IMR-90 (cell line): ENCODE data around the gene ZNF264. TPM values are rescaled to one million over a fixed set of nuclear protein-coding genes. Genes with fewer than 3 reads are reported as not detected.
"Not testable (repeated sequence)": the region's sequence is repeated elsewhere in the genome, so short reads cannot be mapped to it uniquely, and the experiment has no call there.

Source experiments
- ATAC-seq: fragments of 200-7000 bp; cut with Tn5 transposase; 2 replicates; pipeline ENCODE4 v1.9.1; 2020; ENCODE audit warnings: low read depth, mild to moderate bottlenecking, moderate library complexity
- BruUV-seq: library from RNA; stranded (reverse); fragments of 400-500 nt; replicated peaks from 2 replicates; lab custom pipeline; 2021; lab: Mats Ljungman, UMichigan
- CTCF ChIA-PET: fragments of 300-600 bp; formaldehyde crosslinking; extraction: SDS; loops from one replicate; lab custom pipeline; 2021; ENCODE audit warnings: antibody characterized with exemption; lab: Yijun Ruan, JAX
- POLR2A ChIA-PET: fragments of 300-600 bp; sonication (Branson Sonifier 250); formaldehyde crosslinking; loops from one replicate; lab custom pipeline; 2022; ENCODE audit warnings: antibody characterized with exemption; ENCODE audit not compliant: unreplicated experiment; lab: Charles Lee
- DNase-seq: peaks from one replicate; pipeline ENCODE4 v3.0.0; 2013
- H2AFZ ChIP-seq: replicated peaks from 2 replicates; pipeline ENCODE3; 2013; ENCODE audit warnings: low read length, mild to moderate bottlenecking; ENCODE audit not compliant: poor library complexity
- H2AK5ac ChIP-seq: 2 replicates; pipeline ENCODE4 v1.6.1; 2013; ENCODE audit warnings: low read depth, low read length, inconsistent platforms
- H2AK9ac ChIP-seq: replicated peaks from 2 replicates; pipeline ENCODE3; 2013; ENCODE audit warnings: mild to moderate bottlenecking, low read depth, low read length, moderate library complexity; ENCODE audit not compliant: poor library complexity
- H2BK120ac ChIP-seq: 2 replicates; pipeline ENCODE4 v1.6.1; 2013; ENCODE audit warnings: low read depth, low read length, inconsistent platforms
- H2BK15ac ChIP-seq: 3 replicates; pipeline ENCODE4 v1.6.1; 2013; ENCODE audit warnings: low read depth, low read length, inconsistent platforms
- H2BK20ac ChIP-seq: 2 replicates; pipeline ENCODE4 v1.6.1; 2013; ENCODE audit warnings: low read depth, mild to moderate bottlenecking, inconsistent platforms, low read length, moderate library complexity
- H2BK5ac ChIP-seq: 2 replicates; pipeline ENCODE4 v1.6.1; 2013; ENCODE audit warnings: mild to moderate bottlenecking, low read depth, low read length, inconsistent platforms; ENCODE audit not compliant: poor library complexity, severe bottlenecking
- H3K14ac ChIP-seq: replicated peaks from 2 replicates; pipeline ENCODE4 v1.6.1; 2013; ENCODE audit warnings: low read depth, low read length, inconsistent platforms
- H3K18ac ChIP-seq: 2 replicates; pipeline ENCODE4 v1.6.1; 2013; ENCODE audit warnings: low read depth, low read length, control low read depth
- H3K23ac ChIP-seq: 2 replicates; pipeline ENCODE4 v1.6.1; 2013; ENCODE audit warnings: low read depth, low read length, inconsistent platforms
- H3K27ac ChIP-seq: 2 replicates; pipeline ENCODE4 v1.5.1; 2013; ENCODE audit warnings: mild to moderate bottlenecking, control low read depth, low read length; ENCODE audit not compliant: insufficient read depth
- H3K27me3 ChIP-seq: 2 replicates; pipeline ENCODE4 v1.6.1; 2013; ENCODE audit warnings: low read length; ENCODE audit not compliant: control insufficient read depth, insufficient read depth
- H3K36me3 ChIP-seq: 2 replicates; pipeline ENCODE4 v1.6.1; 2013; ENCODE audit warnings: low read length, mixed read lengths; ENCODE audit not compliant: control insufficient read depth, insufficient read depth
- H3K4ac ChIP-seq: 2 replicates; pipeline ENCODE4 v1.6.1; 2013; ENCODE audit warnings: low read depth, low read length, inconsistent platforms
- H3K4me1 ChIP-seq: 2 replicates; pipeline ENCODE4 v1.6.1; 2013; ENCODE audit warnings: low read length, mixed read lengths; ENCODE audit not compliant: control insufficient read depth, insufficient read depth
- H3K4me2 ChIP-seq: 2 replicates; pipeline ENCODE4 v1.6.1; 2013; ENCODE audit warnings: low read depth, mild to moderate bottlenecking, control low read depth, low read length, moderate library complexity
- H3K4me3 ChIP-seq: 2 replicates; pipeline ENCODE4 v1.5.1; 2013; ENCODE audit warnings: low read depth, mild to moderate bottlenecking, control low read depth, low read length, moderate library complexity; ENCODE audit not compliant: insufficient read depth
- H3K56ac ChIP-seq: 2 replicates; pipeline ENCODE4 v1.6.1; 2013; ENCODE audit warnings: low read length, inconsistent platforms; ENCODE audit not compliant: insufficient read depth; ENCODE audit errors: extremely low read depth
- H3K79me1 ChIP-seq, 2 experiments: 2 replicates each; pipeline ENCODE4 v1.6.1; 2013; ENCODE audit warnings: low read length in 2 of 2, inconsistent platforms in 1 of 2, low read depth in 1 of 2
- H3K9ac ChIP-seq: 2 replicates; pipeline ENCODE4 v1.6.1; 2013; ENCODE audit warnings: low read depth, low read length, control low read depth
- H3K9me1 ChIP-seq: 2 replicates; pipeline ENCODE4 v1.6.1; 2013; ENCODE audit warnings: low read length, inconsistent platforms; ENCODE audit not compliant: insufficient read depth
- H3K9me3 ChIP-seq: 2 replicates; pipeline ENCODE4 v1.6.1; 2013; ENCODE audit warnings: low read length; ENCODE audit not compliant: control insufficient read depth, insufficient read depth
- H4K20me1 ChIP-seq: 2 replicates; pipeline ENCODE4 v1.6.1; 2013; ENCODE audit warnings: low read length, inconsistent platforms; ENCODE audit not compliant: insufficient read depth
- H4K5ac ChIP-seq: 2 replicates; pipeline ENCODE4 v1.6.1; 2013; ENCODE audit warnings: mild to moderate bottlenecking, low read depth, low read length, control low read depth
- H4K8ac ChIP-seq, 2 experiments: 2 replicates each; pipeline ENCODE4 v1.6.1; 2013; ENCODE audit warnings: low read depth in 2 of 2, low read length in 2 of 2, control low read depth in 1 of 2, inconsistent platforms in 1 of 2
- H4K91ac ChIP-seq: 2 replicates; pipeline ENCODE4 v1.6.1; 2013; ENCODE audit warnings: low read depth, low read length, inconsistent platforms; ENCODE audit not compliant: insufficient read depth
- WGBS, 2 experiments: methylation state at CpG; one replicate each; pipeline versions ENCODE4 v1.1.5 to v1.1.7; 2013; ENCODE audit warnings: missing lambda C conversion rate in 2 of 2; ENCODE audit not compliant: insufficient read length in 1 of 2; ENCODE audit errors: extremely low coverage in 2 of 2; 5-methylcytosine and 5-hydroxymethylcytosine counted together
- dilution Hi-C: fragments of 300-500 bp; cut with HindIII; formaldehyde crosslinking; loops from one replicate; pipeline ENCODE4 v1.14.3; 2018; ENCODE audit warnings: low sequenced_read_pairs; ENCODE audit not compliant: unreplicated experiment
- in situ Hi-C: fragments of 300-500 bp; cut with MboI; formaldehyde crosslinking; loops from 3 replicates; pipeline ENCODE4 v1.14.3; 2019; ENCODE audit warnings: low sequenced_read_pairs, inconsistent platforms, mixed read lengths
- intact Hi-C: fragments of 100-400 bp; cut with micrococcal nuclease; formaldehyde crosslinking; loops from 2 replicates; pipeline ENCODE4 v1.10.0; 2022
- polyA plus RNA-seq, 3 experiments: library from polyadenylated mRNA; depleted of rRNA; stranded (reverse); fragments of >200 nt; gene quantifications; 2 replicates each; pipeline ENCODE4 v1.2.3, GENCODE V29; 2012; ENCODE audit warnings: low replicate concordance in 1 of 3
- total RNA-seq: library from RNA; depleted of rRNA; stranded (reverse); fragments of >200 nt; gene quantifications from 2 replicates; pipeline ENCODE4 v1.2.3, GENCODE V29; 2012

Gene ZNF264
- total and polyA plus RNA-seq, 2 of the 4 experiments (the other 2 are of a cell fraction) = 3.5 to 31.9 TPM

DNA sequence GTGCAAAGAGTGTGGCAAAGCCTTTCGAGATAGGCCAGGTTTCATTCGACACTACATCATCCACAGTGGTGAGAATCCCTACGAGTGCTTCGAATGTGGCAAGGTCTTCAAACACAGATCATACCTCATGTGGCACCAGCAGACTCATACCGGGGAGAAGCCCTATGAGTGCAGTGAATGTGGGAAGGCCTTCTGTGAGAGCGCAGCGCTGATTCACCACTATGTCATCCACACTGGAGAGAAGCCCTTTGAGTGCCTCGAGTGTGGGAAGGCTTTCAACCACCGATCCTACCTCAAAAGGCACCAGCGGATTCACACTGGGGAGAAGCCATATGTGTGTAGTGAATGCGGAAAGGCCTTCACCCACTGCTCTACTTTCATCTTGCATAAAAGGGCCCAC, 62.5 kb downstream of the ZNF264 start:
- H3K4me2 ChIP-seq, H3K14ac ChIP-seq, intact Hi-C loops, dilution Hi-C loops, H2AK5ac ChIP-seq, H3K27me3 ChIP-seq, H3K4me3 ChIP-seq, H2BK120ac ChIP-seq, BruUV-seq, in situ Hi-C loops, H3K9me3 ChIP-seq, H3K56ac ChIP-seq, CTCF ChIA-PET, H3K23ac ChIP-seq, H2AFZ ChIP-seq, H2BK5ac ChIP-seq, H3K18ac ChIP-seq, POLR2A ChIA-PET, H4K5ac ChIP-seq, H2BK15ac ChIP-seq, H3K4ac ChIP-seq, H3K27ac ChIP-seq, H2BK20ac ChIP-seq, H3K9me1 ChIP-seq, H2AK9ac ChIP-seq, H3K4me1 ChIP-seq, H4K8ac ChIP-seq, H4K91ac ChIP-seq, H3K9ac ChIP-seq, H4K20me1 ChIP-seq, ATAC-seq: not testable (repeated sequence)
- WGBS, 2 experiments = 90% methylated on average over 2 of the region's 11 CpGs; no CpG with 5 or more reads in 1 of the 2 experiments
- Histone ChIP-seq H3K36me3 (peaks cover 38% of the 10 kb centered on the region), H3K79me1 (peaks cover 21 to 39% of the 10 kb centered on the region in 2 experiments)
- DNase-seq = peak; percentile 42
